GM18858 (cell line): ENCODE measurements around the gene SLC4A11.

Experiments
- ATAC-seq: cut with Tn5 transposase; IDR thresholded peaks from one replicate; pipeline ENCODE4 v1.9.1; 2021; ENCODE audit not compliant: unreplicated experiment

The SLC4A11 gene

GRCh38 chr20:3247638-3248037, 8.6 kb upstream of the SLC4A11 start:
- ATAC-seq = no peak

- ATAC-seq = no peak
Observed at GRCh38 chr20:3246682-3247081, 7.7 kb upstream of the SLC4A11 start.

DNA sequence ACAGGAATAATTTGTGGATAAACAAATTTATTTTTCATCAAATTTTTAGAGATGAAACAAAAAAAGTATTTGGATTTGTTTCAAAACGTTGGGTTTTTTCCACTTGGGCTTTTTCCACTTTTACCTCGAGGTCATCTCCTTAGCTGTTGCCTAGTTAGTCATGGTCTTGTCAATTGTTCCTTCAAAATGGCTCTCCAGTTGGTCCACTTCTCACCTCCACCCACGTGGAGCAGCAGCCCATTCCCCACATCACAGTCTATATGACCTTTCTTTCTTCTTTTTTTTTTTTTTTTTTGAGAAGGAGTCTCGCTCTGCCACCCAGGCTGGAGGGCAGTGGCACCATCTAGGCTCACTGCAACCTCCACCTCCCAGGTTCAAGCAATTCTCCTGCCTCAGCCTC, 6.7 kb upstream of the SLC4A11 start:
- ATAC-seq = no peak

GRCh38 chr20:3245156-3245555, 6.2 kb upstream of the SLC4A11 start:
- ATAC-seq = no peak

DNA sequence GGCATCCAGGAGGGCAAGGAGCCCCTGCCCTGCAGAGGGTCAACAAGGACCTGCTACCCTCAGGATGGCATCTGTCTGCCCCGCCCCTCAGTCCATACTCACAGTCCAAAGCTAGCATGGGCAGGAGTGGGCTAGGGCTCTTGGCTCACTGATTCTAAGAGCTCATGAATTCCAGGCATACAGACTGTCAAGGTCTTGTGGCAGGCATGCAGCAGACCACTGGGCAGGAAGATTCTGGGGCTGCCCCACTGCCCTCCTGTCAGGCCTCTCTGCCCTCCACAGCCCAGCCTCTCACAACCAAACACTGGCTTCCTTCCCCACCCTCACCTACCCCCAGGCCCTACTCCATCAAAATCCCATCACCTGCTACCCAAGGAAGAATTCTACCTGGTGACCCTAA, 5.6 kb upstream of the SLC4A11 start:
- ATAC-seq = no peak

GRCh38 chr20:3243718-3244358, 4.8 kb upstream of the SLC4A11 start:
- no peak for ATAC-seq

DNA sequence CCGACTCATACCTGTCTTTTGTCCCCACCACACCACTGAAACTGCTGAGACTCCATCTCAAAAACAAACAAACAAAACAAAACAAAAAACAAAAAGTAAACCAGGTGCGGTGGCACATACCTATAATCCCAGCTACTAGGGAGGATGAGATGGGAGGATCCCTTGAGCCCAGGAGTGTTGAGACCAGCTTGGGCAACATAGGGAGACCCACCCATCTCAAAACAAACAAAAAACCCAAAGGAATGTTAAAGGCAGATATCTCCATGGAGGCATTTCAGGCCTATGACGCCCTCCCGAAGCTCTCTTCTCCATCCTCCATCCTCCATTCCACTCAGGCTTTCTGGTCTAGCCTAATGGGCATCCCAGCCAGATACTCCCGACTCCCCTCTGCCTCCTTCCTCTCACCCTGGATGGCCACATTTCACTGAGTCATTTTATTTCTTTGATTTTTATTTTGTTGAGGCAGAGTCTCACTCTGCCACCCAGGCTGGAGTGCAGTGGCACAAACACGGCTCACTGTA, 3.2 kb upstream of the SLC4A11 start:
- no peak for ATAC-seq

DNA sequence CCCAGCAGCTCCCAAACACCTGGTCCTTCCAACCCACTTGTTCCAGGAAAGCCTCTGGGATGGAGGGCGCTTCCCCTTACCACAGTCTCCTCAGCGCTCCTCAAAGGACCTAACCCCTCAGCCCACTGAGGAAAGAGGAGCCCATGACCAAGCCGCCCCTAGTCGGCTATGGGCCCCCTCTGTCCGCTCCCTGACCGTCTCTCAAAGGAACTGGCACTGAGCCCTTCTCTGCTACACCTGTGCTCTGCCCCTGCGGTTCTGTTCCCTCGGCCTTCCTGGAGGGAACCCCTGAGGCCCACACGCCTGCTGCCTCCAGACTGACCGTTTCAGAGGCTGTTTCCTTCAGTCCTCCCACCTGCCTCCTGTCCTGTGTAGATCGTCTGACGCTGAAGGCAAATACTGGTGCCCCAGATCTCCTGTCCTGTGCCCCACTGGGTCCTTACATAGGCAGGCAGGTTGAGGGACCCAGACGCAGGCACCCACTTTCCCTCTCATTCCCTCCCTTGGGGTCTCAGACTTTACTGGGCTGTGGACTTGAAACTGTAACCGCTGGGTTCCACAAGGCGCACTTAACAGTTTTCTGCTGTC, 1.9 kb upstream of the SLC4A11 start:
- ATAC-seq = no peak

DNA sequence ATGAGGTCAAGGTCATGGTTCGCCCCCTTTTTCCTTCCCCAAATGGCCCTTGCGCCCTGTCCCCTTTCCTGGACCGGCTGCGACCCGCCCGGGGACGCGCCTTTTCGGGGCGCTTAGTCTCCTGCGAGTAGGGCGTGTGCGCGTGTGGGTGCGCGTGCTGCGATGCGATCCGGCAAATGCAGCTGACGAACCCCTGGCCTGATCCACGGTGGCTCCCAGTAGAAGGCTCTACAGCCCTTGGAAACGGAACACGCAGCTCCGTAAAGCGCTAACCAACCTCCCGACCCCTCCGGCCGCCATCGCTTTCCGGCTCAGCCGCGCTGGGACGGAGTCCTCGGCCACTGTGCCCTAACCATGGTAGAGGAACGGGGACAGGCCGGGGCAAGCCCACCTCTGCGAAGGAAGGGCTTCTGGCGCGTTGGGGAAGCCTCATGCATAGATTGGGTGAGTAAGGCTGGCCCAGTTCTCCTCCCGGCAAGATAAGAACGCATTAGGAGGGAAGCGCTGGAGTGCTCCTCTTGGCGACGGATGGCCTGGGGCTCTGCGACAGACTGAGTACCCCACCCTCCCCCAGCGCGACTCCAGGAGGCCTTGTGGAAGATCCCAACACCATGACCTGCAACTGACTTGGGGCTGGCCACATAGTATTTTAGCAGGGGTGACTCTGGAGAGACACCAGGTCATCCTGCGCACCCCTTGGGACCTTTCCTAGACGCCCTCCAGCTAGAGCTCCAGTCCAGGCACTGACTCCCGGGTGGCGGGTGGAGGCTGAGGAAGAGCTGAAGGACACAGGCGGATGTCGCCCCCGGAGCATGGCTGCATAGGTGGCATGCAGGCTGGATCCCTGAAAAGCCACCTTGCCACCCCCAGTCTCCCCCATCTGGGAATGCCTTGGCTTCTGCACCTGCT, 1.1 kb upstream of the SLC4A11 start:
- ATAC-seq = no peak

GRCh38 chr20:3238616-3239025, 369 bp downstream of the SLC4A11 start:
- ATAC-seq = no peak

- ATAC-seq = no peak
Observed at GRCh38 chr20:3237958-3238615, 903 bp downstream of the SLC4A11 start.

- ATAC-seq = no peak
Observed at GRCh38 chr20:3237011-3237957, 1.7 kb downstream of the SLC4A11 start.

GRCh38 chr20:3235666-3236324, 3.2 kb downstream of the SLC4A11 start:
- ATAC-seq = no peak

- ATAC-seq = no peak
Observed at GRCh38 chr20:3233991-3234498, 4.9 kb downstream of the SLC4A11 start.

- no peak for ATAC-seq
Observed at GRCh38 chr20:3233131-3233990, 5.6 kb downstream of the SLC4A11 start.

- no peak for ATAC-seq
Observed at GRCh38 chr20:3231889-3232588, 7.0 kb downstream of the SLC4A11 start.

DNA sequence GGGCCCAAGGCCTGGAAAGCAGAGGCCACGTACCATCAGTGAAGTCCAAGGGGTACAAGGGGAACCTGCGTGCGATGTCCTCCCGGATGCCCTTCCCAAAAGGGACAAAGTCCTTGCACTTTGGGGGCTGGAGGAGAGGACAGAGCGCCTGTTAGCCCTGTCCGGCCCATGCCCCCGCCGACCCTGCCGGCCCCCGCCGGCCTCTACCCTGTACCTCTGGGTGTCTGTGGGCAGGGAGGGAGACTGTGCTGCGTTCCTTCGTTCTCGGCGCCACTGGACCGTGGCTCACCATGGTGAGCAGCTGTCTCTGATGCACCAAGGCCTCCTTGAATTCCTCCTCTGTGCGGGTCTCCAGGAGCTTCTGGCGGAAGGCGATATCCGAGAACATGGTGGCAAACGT, 7.9 kb downstream of the SLC4A11 start:
- ATAC-seq = no peak

GRCh38 chr20:3229798-3230197, 9.2 kb downstream of the SLC4A11 start:
- ATAC-seq = no peak
